ENCODE measurements around the gene GYPC.

The GYPC gene

DNA sequence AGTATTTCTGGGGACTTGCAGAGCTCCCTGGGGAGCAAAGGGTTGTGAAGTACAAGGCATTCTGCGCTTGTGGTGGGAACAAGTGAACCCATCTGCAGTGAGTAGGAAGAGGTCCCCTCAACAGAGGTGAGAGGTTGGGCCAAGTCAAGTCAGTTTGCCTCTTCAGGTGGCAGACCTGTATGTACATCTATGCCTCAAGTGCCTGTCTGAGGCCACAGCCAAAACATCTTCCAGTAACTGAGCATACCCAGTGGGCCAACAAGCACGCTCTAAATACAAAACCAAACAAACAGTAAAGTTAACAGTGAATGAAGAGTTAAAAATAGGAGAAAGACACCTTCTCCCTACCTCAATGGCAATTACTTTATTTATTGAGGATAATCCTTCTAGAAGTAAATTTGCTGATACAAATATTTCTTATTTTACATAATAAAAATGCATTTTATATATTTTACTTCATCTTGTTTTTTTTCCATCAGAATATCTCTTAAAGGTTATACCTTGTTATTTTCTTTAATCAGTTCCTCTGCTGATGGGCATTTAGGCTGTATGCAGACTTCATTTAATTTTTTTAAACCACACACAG lies 2.5 kb downstream of the GYPC start:
- H3K27ac ChIP-seq, result no peak overlapping the region
- TF ChIP-seq, protein P1, sequence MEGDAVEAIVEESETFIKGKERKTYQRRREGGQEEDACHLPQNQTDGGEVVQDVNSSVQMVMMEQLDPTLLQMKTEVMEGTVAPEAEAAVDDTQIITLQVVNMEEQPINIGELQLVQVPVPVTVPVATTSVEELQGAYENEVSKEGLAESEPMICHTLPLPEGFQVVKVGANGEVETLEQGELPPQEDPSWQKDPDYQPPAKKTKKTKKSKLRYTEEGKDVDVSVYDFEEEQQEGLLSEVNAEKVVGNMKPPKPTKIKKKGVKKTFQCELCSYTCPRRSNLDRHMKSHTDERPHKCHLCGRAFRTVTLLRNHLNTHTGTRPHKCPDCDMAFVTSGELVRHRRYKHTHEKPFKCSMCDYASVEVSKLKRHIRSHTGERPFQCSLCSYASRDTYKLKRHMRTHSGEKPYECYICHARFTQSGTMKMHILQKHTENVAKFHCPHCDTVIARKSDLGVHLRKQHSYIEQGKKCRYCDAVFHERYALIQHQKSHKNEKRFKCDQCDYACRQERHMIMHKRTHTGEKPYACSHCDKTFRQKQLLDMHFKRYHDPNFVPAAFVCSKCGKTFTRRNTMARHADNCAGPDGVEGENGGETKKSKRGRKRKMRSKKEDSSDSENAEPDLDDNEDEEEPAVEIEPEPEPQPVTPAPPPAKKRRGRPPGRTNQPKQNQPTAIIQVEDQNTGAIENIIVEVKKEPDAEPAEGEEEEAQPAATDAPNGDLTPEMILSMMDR (conservative IDR thresholded peaks at IDR 0.05), result no peak

DNA sequence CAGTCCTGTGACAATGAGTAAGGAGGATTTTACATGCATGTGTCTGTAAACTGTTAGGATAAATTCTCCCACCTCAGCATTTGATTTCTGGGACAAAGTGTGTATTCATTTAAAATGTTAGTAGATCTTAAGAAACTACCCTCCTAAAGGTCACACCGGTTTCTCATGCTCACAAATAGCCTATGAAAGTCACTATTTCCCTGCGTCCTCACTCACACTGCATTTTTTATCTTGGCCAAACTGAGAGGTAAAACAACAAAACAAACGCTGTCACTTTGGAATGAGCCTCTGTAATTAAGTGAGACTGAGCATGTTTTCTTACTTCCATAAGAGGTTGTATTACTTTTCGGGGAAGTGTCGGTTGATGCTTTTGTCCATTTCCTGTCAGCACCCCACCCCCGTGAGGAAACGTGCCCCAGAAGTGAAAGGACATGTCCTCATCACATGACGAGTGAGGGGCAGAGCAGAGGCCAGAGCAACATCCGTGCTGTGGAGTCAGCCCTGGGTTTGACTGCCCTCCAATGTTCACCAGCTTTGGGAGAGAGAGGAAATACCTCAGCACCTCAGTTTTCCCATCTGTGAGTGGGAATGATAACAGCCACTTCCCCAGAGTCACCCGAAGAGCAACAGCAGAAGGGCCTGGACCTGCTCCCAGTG lies 3.1 kb downstream of the GYPC start:
- TF ChIP-seq, protein P1 (conservative IDR thresholded peaks at IDR 0.05), result no peak

DNA sequence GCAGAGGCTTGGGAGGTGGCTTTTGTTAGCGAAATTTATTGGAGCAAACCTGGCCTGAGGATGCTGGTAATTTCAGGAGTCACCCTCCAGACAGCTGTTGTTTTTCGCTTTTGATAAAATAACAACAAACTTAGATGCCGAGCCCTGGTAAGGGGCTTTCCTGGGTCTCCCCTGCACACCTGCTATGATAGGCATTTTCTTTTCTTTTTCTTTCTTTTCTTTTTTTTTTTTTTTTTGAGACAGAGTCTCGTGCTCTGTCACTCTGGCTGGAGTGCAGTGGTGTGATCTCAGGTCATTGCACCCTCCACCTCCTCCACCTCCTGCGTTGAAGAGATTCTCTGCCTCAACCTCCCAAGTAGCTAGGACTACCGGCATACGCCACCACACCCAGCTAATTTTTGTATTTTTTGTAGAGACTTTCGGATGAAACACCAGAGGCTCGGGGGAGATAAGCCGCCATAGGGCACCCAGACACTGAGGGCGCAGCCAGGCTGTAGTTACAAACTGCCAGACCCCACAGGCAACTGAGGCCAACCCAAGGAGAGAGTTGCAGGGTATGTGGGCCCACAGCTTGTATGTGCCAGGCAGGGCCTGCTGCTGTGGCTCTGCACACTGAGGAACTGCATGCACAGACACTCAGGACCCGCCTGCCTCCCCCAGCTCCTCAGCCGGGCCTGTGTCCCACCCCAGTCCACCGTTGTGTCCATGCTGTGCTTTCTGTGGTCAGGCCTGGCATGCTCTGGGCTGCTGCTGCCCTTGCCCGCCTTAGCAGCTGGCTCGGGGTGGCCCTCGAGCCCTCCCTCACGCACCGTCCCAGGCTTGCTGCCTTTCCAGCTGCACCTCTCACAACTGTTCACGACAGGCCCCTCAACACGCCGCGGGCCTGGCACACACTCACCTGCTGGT lies 3.9 kb downstream of the GYPC start:
- TF ChIP-seq, protein P1 (conservative IDR thresholded peaks at IDR 0.05), result no peak
- H3K27ac ChIP-seq, result no peak overlapping the region

More for the DNA sequence above, 3.1 kb downstream of the GYPC start:
- no peak overlapping the region for H3K27ac ChIP-seq

DNA sequence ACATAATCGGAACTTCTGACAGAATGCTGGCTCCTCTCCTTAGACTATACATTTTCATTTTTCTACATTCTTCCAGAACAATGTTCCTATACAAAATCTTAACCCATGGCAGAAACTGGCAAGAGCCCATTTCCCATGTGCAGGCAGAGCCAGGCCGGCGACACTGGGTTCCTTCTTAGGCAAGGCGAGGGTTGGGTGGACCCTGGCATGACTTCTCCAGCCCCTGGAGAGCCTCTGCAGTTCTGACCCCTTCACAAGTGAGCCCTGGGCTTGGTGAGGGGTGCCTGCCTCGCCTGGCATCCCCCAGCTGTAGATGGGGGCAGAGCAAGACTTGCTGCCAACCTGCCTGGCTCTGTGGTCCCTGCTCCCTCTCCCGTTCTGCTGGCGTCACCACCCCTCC lies 5.0 kb downstream of the GYPC start:
- H3K27ac ChIP-seq, result no peak overlapping the region
- TF ChIP-seq, protein P1 (conservative IDR thresholded peaks at IDR 0.05), result no peak

DNA sequence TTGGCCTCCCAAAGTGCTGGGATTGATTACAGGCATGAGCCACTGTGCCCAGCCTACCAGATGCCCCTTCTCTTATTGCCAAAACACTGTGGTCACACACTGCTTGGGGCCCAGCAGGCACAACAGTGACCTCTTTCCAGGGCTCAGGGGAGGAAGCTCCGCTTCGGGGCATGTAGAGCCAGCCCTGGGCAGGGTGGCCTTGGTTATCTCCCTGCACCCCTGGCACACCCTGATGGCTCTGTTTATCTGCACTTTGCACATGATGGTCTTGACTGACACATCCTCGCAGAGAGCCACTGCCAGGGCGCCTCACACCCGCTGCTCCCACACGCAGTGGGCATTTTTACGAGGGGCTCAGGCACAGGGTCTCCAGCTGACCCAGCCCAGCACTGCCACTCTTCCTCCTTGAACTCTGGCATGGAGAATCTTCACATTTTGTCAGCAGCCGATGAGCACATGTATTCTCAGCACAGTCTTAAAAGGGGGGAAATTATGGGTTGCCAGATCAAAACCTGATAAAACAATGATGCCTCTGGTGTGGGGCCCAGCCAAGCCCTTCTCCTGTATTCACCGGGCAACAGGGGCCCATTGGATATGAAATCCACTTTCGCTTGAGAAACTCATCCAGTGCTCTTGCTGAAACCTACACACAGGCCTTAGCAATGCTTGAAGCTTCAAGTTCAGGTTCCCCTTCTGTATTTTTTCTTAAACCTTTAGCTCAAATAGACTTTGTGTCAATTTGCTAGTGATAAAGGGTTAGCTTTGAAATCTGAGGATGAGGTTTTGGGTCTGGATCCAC lies 5.9 kb downstream of the GYPC start:
- TF ChIP-seq, protein P1 (conservative IDR thresholded peaks at IDR 0.05), result no peak

DNA sequence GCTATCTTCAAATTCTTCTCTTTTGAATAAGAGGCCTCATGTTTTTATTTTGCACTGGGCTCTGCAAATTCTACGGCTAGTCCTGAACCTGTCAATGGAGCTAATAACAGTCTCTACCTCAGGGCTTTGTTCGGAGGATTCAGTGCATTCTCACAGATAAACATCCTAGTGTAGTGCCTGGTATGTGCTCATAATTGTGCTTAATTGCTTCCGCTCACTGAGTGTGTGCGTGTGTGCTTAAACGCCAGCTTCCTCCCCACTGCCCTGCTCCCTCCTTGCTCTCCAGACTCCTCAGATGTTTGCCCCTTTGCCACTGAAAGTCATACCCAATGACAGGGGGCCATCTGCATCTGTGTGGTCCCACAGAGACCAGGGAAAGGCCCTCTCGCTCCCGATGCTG lies 6.7 kb downstream of the GYPC start:
- no peak overlapping the region for H3K27ac ChIP-seq
- TF ChIP-seq, protein P1 (conservative IDR thresholded peaks at IDR 0.05), result no peak

More for the DNA sequence above, 5.9 kb downstream of the GYPC start:
- H3K27ac ChIP-seq, result no peak overlapping the region

All from VCaP (cell line).